Progenitor cell of endocrine pancreas (in vitro differentiated cells): ENCODE measurements around the gene DDX10. TPM values are rescaled to one million over a fixed set of nuclear protein-coding genes. Genes with fewer than 3 reads are reported as not detected.
A peak's percentile ranks its signal among the peaks of the same experiment; 100 is the strongest.

Source experiments
- DNase-seq: peaks from one replicate; pipeline ENCODE4 v3.0.0; 2021; ENCODE audit warnings: low spot score; ENCODE audit not compliant: unreplicated experiment
- H3K27ac Mint-ChIP-seq: 2 replicates; pipeline ENCODE4 v1.8.0; 2021; ENCODE audit warnings: mild to moderate bottlenecking, moderate library complexity, mixed read lengths
- H3K27me3 Mint-ChIP-seq: 2 replicates; pipeline ENCODE4 v1.8.0; 2021; ENCODE audit warnings: mixed read lengths
- H3K36me3 Mint-ChIP-seq: 2 replicates; pipeline ENCODE4 v1.8.0; 2022; ENCODE audit warnings: mixed read lengths; ENCODE audit not compliant: insufficient read depth
- H3K4me1 Mint-ChIP-seq: 2 replicates; pipeline ENCODE4 v1.8.0; 2021; ENCODE audit warnings: low read depth, mixed read lengths
- H3K4me3 Mint-ChIP-seq: 2 replicates; pipeline ENCODE4 v1.8.0; 2021; ENCODE audit warnings: low read depth, mild to moderate bottlenecking, moderate library complexity, mixed read lengths
- H3K9me3 Mint-ChIP-seq: 2 replicates; pipeline ENCODE4 v1.8.0; 2021; ENCODE audit warnings: low read depth, mixed read lengths
- total RNA-seq: library from RNA; stranded (reverse); gene quantifications from 2 replicates; pipeline ENCODE4 v1.2.1, GENCODE V29; 2021
- TF ChIP-seq, protein P1 (sequence below): fragments of 200-600 bp; sonication (generic); IDR thresholded peaks from one replicate; pipeline ENCODE4 v1.5.0; 2021; ENCODE audit warnings: antibody characterized with exemption, mild to moderate bottlenecking; ENCODE audit not compliant: unreplicated experiment

DDX10 gene
- total RNA-seq, 1 donor from 2014 or later, result 31.9 TPM

DNA sequence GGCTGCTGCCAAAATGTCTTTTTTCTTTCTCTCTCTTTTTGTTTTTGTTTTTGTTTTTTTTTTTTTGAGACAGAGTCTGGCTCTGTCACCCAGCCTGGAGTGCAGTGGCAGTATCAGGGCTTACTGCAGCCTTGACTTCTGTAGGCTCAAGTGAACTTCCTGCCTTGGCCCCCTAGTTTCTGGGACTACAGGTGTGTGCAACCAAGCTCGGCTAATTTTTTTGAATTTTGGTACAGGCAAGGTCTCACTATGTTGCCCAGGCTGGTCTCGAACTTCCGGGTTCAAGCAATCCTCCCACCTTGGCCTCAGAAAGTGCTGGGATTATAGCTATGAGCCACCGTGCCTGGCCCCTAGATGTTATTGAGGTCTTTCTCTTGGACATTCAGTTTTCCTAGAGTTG, 2.2 kb upstream of the DDX10 start:
- peaks cover 2% of the 10 kb centered on the region for H3K36me3 Mint-ChIP-seq

DNA sequence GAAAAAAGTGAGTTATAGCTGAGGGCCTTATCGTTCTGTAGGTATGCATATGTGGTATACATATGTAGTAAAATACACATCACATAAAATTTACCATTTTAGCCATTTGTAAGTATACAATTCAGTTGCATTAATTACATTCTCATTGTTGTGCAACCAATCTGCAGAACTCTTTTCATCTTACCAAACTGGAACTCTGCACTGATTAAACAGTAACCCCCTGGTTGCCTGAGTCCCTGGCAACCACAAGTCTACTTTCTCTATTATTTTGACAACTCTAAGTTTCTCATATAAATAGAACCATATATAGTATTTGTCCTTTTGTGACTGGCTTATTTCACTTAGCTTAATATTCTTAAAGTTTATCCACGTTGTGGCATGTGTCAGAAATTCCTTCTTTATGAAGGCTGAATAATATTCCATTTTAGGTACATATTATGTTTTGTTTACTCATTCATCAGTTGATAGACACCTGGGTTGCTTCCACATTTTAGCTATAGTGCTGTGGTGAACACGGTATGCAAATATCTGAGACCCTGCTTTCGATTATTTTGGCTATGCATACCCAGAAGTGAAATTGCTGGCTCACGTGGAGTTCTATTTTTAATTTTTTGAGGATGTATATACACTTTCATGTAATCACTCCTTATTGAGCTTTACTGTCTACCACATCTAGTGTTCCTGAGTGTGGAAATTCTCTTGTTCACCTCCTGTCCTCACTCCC, 1.6 kb upstream of the DDX10 start:
- Mint-ChIP-seq H3K36me3 (peaks cover 2% of the 10 kb centered on the region), H3K4me1 (peaks cover 13% of the 10 kb centered on the region), H3K9me3 (no peaks in the 10 kb centered on the region), H3K27me3 (no peaks in the 10 kb centered on the region), H3K27ac (no peak overlapping the region), H3K4me3 (no peak overlapping the region)
- no peak for DNase-seq
- TF ChIP-seq, protein P1, sequence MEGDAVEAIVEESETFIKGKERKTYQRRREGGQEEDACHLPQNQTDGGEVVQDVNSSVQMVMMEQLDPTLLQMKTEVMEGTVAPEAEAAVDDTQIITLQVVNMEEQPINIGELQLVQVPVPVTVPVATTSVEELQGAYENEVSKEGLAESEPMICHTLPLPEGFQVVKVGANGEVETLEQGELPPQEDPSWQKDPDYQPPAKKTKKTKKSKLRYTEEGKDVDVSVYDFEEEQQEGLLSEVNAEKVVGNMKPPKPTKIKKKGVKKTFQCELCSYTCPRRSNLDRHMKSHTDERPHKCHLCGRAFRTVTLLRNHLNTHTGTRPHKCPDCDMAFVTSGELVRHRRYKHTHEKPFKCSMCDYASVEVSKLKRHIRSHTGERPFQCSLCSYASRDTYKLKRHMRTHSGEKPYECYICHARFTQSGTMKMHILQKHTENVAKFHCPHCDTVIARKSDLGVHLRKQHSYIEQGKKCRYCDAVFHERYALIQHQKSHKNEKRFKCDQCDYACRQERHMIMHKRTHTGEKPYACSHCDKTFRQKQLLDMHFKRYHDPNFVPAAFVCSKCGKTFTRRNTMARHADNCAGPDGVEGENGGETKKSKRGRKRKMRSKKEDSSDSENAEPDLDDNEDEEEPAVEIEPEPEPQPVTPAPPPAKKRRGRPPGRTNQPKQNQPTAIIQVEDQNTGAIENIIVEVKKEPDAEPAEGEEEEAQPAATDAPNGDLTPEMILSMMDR, result no peak

More for the DNA sequence above, 2.2 kb upstream of the DDX10 start:
- Mint-ChIP-seq H3K9me3 (no peaks in the 10 kb centered on the region), H3K27ac (peak overlapping the region; percentile 18), H3K27me3 (no peaks in the 10 kb centered on the region), H3K4me3 (no peak overlapping the region), H3K4me1 (peaks cover 11% of the 10 kb centered on the region)
- DNase-seq, result no peak
- TF ChIP-seq, protein P1, result no peak

DNA sequence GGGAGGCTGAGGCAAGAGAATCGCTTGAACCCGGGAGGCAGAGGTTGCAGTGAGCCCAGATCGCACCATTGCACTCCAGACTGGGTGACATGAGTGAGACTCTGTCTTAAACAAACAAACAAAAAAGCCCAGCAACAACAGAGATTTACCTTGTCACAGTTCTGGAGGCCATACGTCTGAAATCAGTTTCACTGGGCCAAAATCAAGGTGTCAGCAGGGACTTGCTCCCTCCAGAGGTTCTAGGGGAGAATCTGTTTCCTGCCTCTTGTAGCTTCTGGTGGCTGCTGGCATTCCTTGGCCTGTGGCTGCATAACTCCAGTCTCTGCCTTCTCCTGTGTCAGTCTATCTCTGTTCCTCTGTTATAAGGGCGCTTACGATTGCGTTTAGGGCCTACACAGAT, 1.5 kb downstream of the DDX10 start:
- Mint-ChIP-seq H3K4me3 (peak overlapping the region; percentile 99), H3K4me1 (peaks cover 13% of the 10 kb centered on the region), H3K9me3 (no peaks in the 10 kb centered on the region), H3K27ac (no peak overlapping the region), H3K36me3 (peaks cover 7% of the 10 kb centered on the region), H3K27me3 (no peaks in the 10 kb centered on the region)
- DNase-seq, result no peak
- TF ChIP-seq, protein P1, result no peak

GRCh38 chr11:108669286-108669685, 4.4 kb downstream of the DDX10 start:
- TF ChIP-seq, protein P1, result no peak
- Mint-ChIP-seq H3K4me3 (no peak overlapping the region), H3K9me3 (no peaks in the 10 kb centered on the region), H3K27ac (no peak overlapping the region), H3K36me3 (peaks cover 7% of the 10 kb centered on the region), H3K27me3 (no peaks in the 10 kb centered on the region), H3K4me1 (peaks cover 18% of the 10 kb centered on the region)
- DNase-seq, result no peak

GRCh38 chr11:108669711-108670110, 4.8 kb downstream of the DDX10 start:
- no peak for DNase-seq
- H3K4me3 Mint-ChIP-seq, result no peak overlapping the region
- H3K27ac Mint-ChIP-seq, result no peak overlapping the region
- peaks cover 18% of the 10 kb centered on the region for H3K4me1 Mint-ChIP-seq
- H3K36me3 Mint-ChIP-seq, result peaks cover 8% of the 10 kb centered on the region
- TF ChIP-seq, protein P1, result no peak
- H3K9me3 Mint-ChIP-seq, result no peaks in the 10 kb centered on the region
- no peaks in the 10 kb centered on the region for H3K27me3 Mint-ChIP-seq
